Esophagus muscularis mucosa (tissue), 4 donors: ENCODE results near the gene ADAMTS18.

Experiments
- CTCF ChIP-seq, 3 experiments: fragments of 200-600 bp in 2 of 3; fragments of 450-650 bp in 1 of 3; sonication (generic) in 2 of 3; IDR thresholded peaks; one replicate each; pipeline ENCODE4 v1.5.1; 2017 to 2019; ENCODE audit warnings: antibody characterized with exemption in 3 of 3, mild to moderate bottlenecking in 2 of 3, moderate library complexity in 1 of 3
- EP300 ChIP-seq: sonication (generic); formaldehyde crosslinking; IDR thresholded peaks from one replicate; pipeline ENCODE4 v1.6.1; 2017; ENCODE audit warnings: antibody characterized with exemption
- POLR2A ChIP-seq: fragments of 450-650 bp; IDR thresholded peaks from one replicate; pipeline ENCODE4 v1.6.1; 2017; ENCODE audit warnings: antibody characterized with exemption, moderate library complexity, mild to moderate bottlenecking, low read depth
- POLR2AphosphoS5 ChIP-seq, 2 donors: sonication (generic); formaldehyde crosslinking; IDR thresholded peaks; one replicate each; pipeline ENCODE4 v1.6.1; 2017; ENCODE audit warnings: antibody characterized with exemption in 2 of 2

DNA sequence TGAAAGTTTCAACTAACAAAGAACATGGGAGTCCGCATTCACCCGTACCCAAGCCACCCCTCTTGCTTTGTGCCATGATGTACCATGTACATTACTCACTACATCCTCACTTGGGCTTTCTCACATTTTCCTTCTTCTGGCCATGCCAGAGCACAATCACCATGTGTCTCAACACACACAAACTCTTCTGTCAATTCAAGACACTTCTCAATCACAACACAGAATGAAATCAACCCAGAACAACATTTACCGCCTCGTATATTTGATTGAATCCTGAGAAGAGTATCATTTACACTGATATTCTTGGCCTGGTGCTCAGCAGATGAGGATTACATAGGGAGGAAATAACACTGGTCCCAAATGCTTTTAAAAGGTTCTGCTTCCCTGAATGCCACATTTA, 4.5 kb downstream of the ADAMTS18 start:
- TF ChIP-seq CTCF (IDR thresholded peaks at IDR 0.05) (no peak), POLR2A (no peak), POLR2AphosphoS5 (IDR thresholded peaks at IDR 0.05) (no peak), EP300 (no peak)
